Activated CD8-positive, alpha-beta memory T cell treated with anti-CD3 and anti-CD28 coated beads for 1 hour (primary cell): ENCODE measurements around the gene SOCS7.
A peak's percentile ranks its signal among the peaks of the same experiment; 100 is the strongest.

Source experiments
- DNase-seq, 2 donors: peaks; one replicate each; pipeline ENCODE4 v3.0.0-alpha.2; 2020; ENCODE audit warnings: low read depth in 1 of 2; ENCODE audit errors: extremely low read depth in 1 of 2

The SOCS7 gene

GRCh38 chr17:38351412-38352222 is at the start of gene SOCS7:
TSS of gene SOCS7 (plus strand) at chr17:38351844. CDS start at chr17:38352053, 209 bp downstream.
- peak; percentile 81 to 93 for DNase-seq

GRCh38 chr17:38315497-38315896 is 36.1 kb upstream of the SOCS7 start:
- DNase-seq, result no peak

GRCh38 chr17:38317081-38317480 is 34.6 kb upstream of the SOCS7 start:
- no peak for DNase-seq

GRCh38 chr17:38320482-38320881 is 31.2 kb upstream of the SOCS7 start:
- DNase-seq, result no peak

- peak; percentile 22 to 54 for DNase-seq
Measured at GRCh38 chr17:38322156-38322779, 29.4 kb upstream of the SOCS7 start.

GRCh38 chr17:38322897-38323296 is 28.7 kb upstream of the SOCS7 start:
- no peak for DNase-seq

- DNase-seq, result no peak
Measured at GRCh38 chr17:38324141-38324697, 27.4 kb upstream of the SOCS7 start.

- no peak for DNase-seq
Measured at GRCh38 chr17:38324772-38325171, 26.9 kb upstream of the SOCS7 start.

- no peak for DNase-seq
Measured at GRCh38 chr17:38325221-38325851, 26.3 kb upstream of the SOCS7 start.

GRCh38 chr17:38326996-38327792 is 24.4 kb upstream of the SOCS7 start:
- DNase-seq, result no peak

GRCh38 chr17:38327936-38328335 is 23.7 kb upstream of the SOCS7 start:
- DNase-seq, result no peak

GRCh38 chr17:38328620-38329019 is 23.0 kb upstream of the SOCS7 start:
- DNase-seq, result no peak

GRCh38 chr17:38329284-38329683 is 22.4 kb upstream of the SOCS7 start:
- no peak for DNase-seq

- DNase-seq, result no peak
Measured at GRCh38 chr17:38329808-38330730, 21.6 kb upstream of the SOCS7 start.

GRCh38 chr17:38330941-38331411 is 20.7 kb upstream of the SOCS7 start:
- DNase-seq, result no peak

- DNase-seq, result no peak
Measured at GRCh38 chr17:38332735-38333134, 18.9 kb upstream of the SOCS7 start.

- no peak for DNase-seq
Measured at GRCh38 chr17:38333635-38334295, 17.9 kb upstream of the SOCS7 start.

GRCh38 chr17:38334480-38335364 is 16.9 kb upstream of the SOCS7 start:
- no peak for DNase-seq
